ENCODE results near the gene RASSF3. TPM values are rescaled to one million over a fixed set of nuclear protein-coding genes. Genes with fewer than 3 reads are reported as not detected.
A peak's percentile ranks its signal among the peaks of the same experiment; 100 is the strongest.

Gene RASSF3
- total and polyA plus RNA-seq, 7 donors: 34.7 to 348 (median 143) TPM

DNA sequence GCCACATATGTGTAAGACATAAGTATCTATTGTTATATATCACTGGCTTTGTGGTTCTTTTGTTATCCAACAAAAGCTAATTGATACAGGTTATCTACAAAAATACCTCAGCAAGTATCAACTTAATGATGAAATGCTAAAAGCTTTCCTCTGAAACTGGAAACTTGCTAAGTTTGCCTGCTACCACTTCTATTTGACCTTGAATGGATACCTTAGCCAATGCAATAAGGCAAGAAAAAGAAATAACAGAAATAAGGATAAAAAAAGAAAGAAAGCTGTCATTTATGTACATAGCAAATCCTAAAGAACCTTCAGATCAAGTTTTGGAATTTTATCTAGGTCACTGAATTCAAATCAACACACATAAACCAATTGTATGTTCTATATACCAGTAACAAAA, 35.5 kb upstream of the RASSF3 start:
- no peak overlapping the region for H3K27ac ChIP-seq
- no peaks in the 10 kb centered on the region for H3K27me3 ChIP-seq
- H3K4me3 ChIP-seq: no peak overlapping the region
- H3K4me1 ChIP-seq: no peaks in the 10 kb centered on the region
- intact Hi-C loops (cut with DNase I): no loop called here
- no peak for DNase-seq
- H3K9me3 ChIP-seq: peaks cover 0 to 8% (median 2%) of the 10 kb centered on the region in 4 donors
- no peak for TF ChIP-seq CTCF (IDR thresholded peaks at IDR 0.05)
- no peak for TF ChIP-seq POLR2A (IDR thresholded peaks at IDR 0.05)
- TF ChIP-seq POLR2AphosphoS5 (IDR thresholded peaks at IDR 0.05): no peak
- TF ChIP-seq EP300 (IDR thresholded peaks at IDR 0.05): no peak
- no peaks in the 10 kb centered on the region for H3K36me3 ChIP-seq

GRCh38 chr12:64577046-64577445, 33.2 kb upstream of the RASSF3 start:
- intact Hi-C loops (cut with DNase I): no loop called here
- DNase-seq: no peak
- no peaks in the 10 kb centered on the region for H3K36me3 ChIP-seq
- H3K4me1 ChIP-seq: no peaks in the 10 kb centered on the region
- no peak for TF ChIP-seq POLR2A (IDR thresholded peaks at IDR 0.05)
- TF ChIP-seq CTCF (IDR thresholded peaks at IDR 0.05): no peak
- no peak for TF ChIP-seq POLR2AphosphoS5 (IDR thresholded peaks at IDR 0.05)
- TF ChIP-seq EP300 (IDR thresholded peaks at IDR 0.05): no peak
- 91 to 95% methylated on average over 4 of the region's 4 CpGs for WGBS, 2 donors
- no peaks in the 10 kb centered on the region for H3K27me3 ChIP-seq
- H3K9me3 ChIP-seq: peaks cover 0 to 8% (median 2%) of the 10 kb centered on the region in 4 donors
- H3K27ac ChIP-seq: no peak overlapping the region
- H3K4me3 ChIP-seq: no peak overlapping the region

- H3K4me1 ChIP-seq: no peaks in the 10 kb centered on the region
- no peaks in the 10 kb centered on the region for H3K27me3 ChIP-seq
- H3K4me3 ChIP-seq: no peak overlapping the region
- DNase-seq: peak; percentile 7
- no peak overlapping the region for H3K27ac ChIP-seq
- TF ChIP-seq POLR2A (IDR thresholded peaks at IDR 0.05): no peak
- TF ChIP-seq POLR2AphosphoS5 (IDR thresholded peaks at IDR 0.05): no peak
- no peak for TF ChIP-seq EP300 (IDR thresholded peaks at IDR 0.05)
- TF ChIP-seq CTCF (IDR thresholded peaks at IDR 0.05): no peak
- H3K36me3 ChIP-seq: no peaks in the 10 kb centered on the region
- 75 to 86% methylated on average over 4 of the region's 4 CpGs for WGBS, 2 donors
- intact Hi-C loops (cut with DNase I): no loop called here
- peaks cover 0 to 8% (median 2%) of the 10 kb centered on the region in 4 donors for H3K9me3 ChIP-seq
Measured at GRCh38 chr12:64578566-64578965, 31.7 kb upstream of the RASSF3 start.

- H3K4me1 ChIP-seq: no peaks in the 10 kb centered on the region
- no peak overlapping the region for H3K4me3 ChIP-seq
- H3K36me3 ChIP-seq: no peaks in the 10 kb centered on the region
- no peaks in the 10 kb centered on the region for H3K9me3 ChIP-seq
- TF ChIP-seq POLR2AphosphoS5 (IDR thresholded peaks at IDR 0.05) (no peak), CTCF (IDR thresholded peaks at IDR 0.05) (no peak), EP300 (IDR thresholded peaks at IDR 0.05) (no peak), POLR2A (IDR thresholded peaks at IDR 0.05) (no peak)
- no peaks in the 10 kb centered on the region for H3K27me3 ChIP-seq
- intact Hi-C loops (cut with DNase I): no loop called here
- H3K27ac ChIP-seq: no peak overlapping the region
- 75 to 78% methylated on average over 2 of the region's 2 CpGs for WGBS, 2 donors
- DNase-seq: peak; percentile 2
Measured at GRCh38 chr12:64580681-64581080, 29.6 kb upstream of the RASSF3 start.

- TF ChIP-seq EP300 (IDR thresholded peaks at IDR 0.05): no peak
- no peak for TF ChIP-seq CTCF (IDR thresholded peaks at IDR 0.05)
- TF ChIP-seq POLR2A (IDR thresholded peaks at IDR 0.05): no peak
- TF ChIP-seq POLR2AphosphoS5 (IDR thresholded peaks at IDR 0.05): no peak
- Histone ChIP-seq H3K36me3 (no peaks in the 10 kb centered on the region), H3K27ac (peak overlapping the region in 1 of 4 donors; percentile 19), H3K4me3 (no peak overlapping the region), H3K27me3 (no peaks in the 10 kb centered on the region), H3K4me1 (no peaks in the 10 kb centered on the region), H3K9me3 (no peaks in the 10 kb centered on the region)
- intact Hi-C loops (cut with DNase I): no loop called here
- 23 to 68% methylated on average over 3 of the region's 3 CpGs for WGBS, 2 donors
- peak; percentile 28 for DNase-seq
Measured at GRCh38 chr12:64582114-64582513, 28.2 kb upstream of the RASSF3 start.

All from sigmoid colon (tissue), 7 donors.